ENCODE measurements around the gene ASAP2.
"Not testable (repeated sequence)": the region's sequence is repeated elsewhere in the genome, so short reads cannot be mapped to it uniquely, and the experiment has no call there.

The ASAP2 gene

GRCh38 chr2:9212661-9213411, 6.2 kb downstream of the ASAP2 start:
- DNase-seq: no peak

DNA sequence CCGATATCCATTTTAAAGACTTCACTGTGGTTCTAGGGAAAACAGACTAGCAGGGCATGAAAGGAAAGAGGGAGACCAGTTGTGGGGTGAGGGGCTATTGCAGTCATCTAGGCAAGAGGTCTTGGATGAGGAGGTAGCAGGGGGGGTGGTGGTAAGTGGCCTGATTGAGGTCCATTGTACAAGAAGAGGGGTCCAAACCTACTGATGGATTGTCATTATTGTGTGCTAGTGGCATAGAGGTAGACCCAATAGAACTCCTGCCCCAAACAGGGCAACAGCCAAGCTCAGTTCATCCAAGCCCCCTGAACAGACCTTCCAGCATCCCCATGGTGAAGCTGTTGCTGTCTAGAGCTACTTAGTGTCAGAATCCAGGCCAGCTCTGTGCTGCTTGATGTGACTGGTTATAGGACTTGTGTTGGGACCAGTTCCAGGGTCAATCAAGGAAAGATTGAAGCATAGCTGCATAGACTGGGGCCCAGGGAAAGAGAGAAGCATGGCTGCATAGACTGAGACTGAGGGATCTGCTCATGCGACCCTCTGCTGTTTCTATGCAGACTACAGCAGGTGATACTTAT, 7.0 kb downstream of the ASAP2 start:
- no peak for DNase-seq

DNA sequence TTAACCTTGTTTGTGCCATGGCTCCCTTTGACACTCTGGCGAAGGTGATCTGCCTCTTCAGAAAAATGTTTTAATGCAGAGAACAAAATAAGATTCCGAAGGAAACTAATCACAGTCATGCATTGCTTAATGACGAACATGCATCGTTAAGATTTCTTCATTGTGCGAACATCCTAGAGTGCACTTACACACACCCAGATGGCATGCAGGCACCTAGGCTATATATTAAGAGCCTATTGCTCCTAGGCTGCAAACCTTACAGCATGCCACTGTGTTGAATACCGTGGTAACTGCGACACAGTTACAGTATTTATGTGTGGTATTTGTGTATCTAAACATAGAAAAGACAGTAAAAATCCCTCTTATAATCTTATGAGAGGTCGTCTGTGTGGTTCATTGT, 8.3 kb downstream of the ASAP2 start:
- no peak for DNase-seq

DNA sequence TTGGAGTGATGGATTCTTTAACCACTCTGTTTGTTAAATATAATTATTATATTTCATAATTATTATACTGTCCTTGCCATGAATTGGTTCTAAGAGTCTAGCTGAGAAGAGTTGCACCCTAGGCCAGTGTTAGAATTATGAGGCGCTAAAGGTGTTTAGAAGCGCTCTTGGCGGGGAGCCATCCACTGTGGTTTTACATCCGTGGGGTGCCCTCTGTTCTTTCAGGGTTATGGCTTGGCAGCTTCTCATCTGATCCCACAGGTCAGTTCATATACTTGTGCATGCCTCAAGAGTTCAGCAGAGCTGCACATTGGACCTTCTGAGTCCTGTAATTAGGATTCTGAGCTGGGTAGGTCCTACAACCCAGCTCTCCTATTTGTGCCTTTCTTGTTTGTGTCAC, 9.1 kb downstream of the ASAP2 start:
- DNase-seq: no peak

DNA sequence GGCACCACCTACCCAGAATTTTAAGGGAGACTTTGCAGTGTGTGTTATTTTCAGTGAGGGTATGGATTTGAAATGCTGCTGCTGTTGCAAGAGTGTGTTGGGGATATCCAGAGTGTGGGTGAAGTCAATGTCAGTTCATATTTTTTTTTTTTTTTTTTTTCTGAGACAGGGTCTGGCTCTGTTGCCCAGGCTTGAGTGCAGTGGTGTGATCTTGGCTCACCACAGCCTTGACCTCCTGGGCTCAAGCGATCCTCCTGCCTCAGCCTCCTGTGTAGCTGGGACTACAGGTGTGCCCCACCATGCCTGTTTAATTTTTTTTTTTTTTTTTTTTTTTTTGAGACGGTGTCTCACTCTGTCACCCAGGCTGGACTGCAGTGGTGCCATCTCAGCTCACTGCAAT, 9.5 kb downstream of the ASAP2 start:
- DNase-seq: not testable (repeated sequence)

DNA sequence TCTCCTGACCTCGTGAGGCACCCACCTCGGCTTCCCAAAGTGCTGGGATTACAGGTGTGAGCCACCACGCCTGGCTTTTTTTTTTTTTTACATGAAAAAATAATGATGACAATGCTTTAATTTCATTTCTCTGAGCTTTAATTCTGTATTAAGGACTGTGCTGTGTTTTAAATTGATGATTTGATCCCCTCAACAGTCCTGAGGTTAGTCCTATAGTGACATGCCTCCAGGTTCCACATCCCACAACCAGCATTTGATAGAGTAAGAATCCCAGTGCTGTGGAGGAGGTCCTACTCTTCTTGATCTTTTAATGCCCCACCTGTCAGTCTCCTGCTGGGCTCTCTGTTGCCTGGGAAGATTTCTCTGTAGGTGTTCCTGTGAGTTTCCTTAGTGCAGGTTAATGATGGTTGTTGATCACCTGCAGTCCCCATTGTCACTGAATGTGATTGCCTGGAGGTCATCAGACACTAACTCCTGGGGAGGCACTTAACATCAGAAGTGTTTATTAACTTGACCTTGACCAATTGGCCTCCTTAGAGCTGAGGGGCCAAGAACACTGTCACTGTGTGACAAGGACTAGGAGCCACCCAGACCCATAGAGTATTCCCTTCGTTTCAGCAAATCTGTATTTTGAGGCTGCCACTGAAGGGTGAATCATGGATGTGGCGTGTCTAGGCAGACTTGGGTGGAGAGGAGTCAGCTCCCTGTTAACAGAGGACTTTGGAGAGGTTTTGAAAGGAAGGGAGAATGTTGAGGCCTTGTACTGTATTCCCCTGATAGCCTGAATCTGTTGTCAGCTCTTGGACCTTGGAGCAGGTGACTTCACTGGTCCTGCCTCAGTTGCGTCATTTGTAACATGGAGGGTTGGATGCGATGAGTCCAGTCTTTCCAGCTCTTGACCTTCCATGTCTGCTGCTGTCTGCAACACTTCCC, 11.5 kb downstream of the ASAP2 start:
- DNase-seq: no peak

DNA sequence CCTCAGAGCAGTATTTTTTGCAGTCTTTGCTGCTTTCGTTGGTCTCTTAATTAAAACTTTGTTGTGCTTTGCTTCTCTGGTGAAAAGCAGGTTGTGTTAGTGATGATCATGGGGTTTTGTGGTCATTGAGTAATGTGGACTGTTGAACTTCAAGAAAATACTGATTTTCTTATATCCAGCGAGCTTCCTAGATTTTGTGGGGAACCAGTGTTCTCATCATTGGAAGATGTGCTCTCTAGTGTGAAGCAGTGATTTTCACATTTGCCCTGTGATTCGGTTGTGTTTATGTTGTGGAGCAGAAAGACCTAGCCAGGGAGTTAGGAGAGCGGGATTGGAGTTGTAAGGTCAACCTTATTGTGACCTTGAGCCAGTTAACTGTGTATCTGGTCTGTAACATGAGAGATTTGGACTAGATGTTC, 12.4 kb downstream of the ASAP2 start:
- no peak for DNase-seq

- no peak for DNase-seq
Measured at GRCh38 chr2:9220201-9220600, 13.6 kb downstream of the ASAP2 start.

DNA sequence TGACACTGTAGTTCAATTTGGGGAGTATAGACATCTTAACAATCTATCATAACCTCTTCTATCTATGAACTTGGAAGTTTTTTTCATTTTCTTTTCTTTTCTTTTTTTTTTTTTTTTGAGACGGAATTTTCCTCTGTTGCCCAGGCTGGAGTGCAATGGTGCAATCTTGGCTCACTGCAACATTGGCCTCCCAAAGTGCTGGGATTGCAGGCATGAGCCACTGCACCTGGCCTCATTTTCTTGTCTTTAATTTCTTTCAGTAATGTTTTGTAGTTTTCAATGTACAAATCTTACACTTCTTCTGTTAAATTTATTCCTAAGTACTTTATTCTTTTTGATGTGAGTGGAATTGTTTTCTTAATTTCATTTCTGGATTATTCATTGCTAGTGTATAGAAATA, 14.6 kb downstream of the ASAP2 start:
- DNase-seq: no peak

- no peak for DNase-seq
Measured at GRCh38 chr2:9222239-9222892, 15.8 kb downstream of the ASAP2 start.

DNA sequence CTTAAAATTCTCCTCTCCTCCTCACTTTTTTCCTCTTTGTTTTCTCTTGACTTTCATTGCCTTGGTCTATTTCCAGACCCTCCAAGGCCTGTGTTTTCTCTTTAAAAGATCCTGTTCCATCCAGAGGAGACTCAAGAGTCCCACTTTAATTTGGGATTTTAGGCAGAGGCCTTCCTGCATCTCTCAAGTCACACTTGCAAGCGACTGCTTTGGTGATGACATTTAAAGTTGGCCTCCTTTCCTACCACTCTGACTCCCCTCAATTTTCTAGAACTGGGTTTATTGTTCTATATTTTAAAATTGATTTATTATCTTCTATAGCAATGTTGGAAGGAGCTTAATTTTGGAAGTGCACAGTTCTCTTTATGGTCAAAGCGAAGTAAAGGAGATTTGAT, 16.3 kb downstream of the ASAP2 start:
- DNase-seq: no peak

DNA sequence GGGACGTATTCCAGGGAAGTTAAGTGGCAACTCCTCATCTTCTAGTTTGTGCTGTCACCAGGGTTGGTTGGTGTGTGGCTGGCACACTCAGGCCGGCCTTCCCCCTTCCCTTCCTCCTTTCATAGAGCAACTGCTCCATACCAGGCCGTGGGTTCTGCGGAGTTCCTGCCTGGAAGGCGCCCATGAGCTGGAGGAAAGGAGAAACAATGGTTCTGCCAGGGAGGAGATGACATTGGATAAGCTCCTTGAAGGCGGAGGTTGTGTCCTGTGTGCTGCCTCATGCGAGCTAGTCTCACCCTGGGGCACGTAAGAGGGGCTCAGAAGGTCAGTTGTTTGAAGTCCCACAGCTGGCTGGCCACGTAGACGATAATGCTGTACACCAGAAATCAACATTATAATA, 19.2 kb downstream of the ASAP2 start:
- DNase-seq: no peak

GRCh38 chr2:9226458-9227380, 20.1 kb downstream of the ASAP2 start:
- DNase-seq: no peak

DNA sequence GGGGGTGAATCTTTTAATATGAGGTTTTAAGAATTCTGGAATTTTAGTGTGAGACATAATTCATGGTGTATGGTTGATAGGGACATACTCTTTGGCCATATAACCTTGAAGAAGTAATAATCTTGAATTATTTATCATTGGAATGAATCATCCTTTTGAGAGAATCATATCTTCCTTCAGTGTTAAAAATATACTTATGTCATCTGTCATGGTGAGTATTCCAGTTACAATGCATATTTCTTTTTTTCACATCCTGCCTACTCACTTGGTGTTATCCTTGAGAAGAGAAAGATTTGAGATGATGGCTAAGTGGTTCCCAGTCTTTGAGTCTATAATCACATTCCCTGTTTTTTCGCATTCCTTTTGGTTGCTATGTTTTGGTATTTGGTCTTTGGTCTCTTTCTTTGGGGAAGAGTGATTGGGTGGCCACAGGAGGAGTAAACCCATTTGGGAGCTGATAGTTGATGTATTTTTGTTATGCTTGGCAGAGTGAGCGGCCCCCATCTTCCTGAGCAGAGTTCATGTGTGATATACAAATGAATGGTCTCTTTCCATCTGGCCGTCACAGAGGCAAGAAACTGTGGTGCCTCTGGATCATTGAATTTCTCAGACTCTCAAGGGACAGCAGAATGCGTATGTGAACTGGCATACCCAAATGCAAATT, 21.6 kb downstream of the ASAP2 start:
- no peak for DNase-seq

DNA sequence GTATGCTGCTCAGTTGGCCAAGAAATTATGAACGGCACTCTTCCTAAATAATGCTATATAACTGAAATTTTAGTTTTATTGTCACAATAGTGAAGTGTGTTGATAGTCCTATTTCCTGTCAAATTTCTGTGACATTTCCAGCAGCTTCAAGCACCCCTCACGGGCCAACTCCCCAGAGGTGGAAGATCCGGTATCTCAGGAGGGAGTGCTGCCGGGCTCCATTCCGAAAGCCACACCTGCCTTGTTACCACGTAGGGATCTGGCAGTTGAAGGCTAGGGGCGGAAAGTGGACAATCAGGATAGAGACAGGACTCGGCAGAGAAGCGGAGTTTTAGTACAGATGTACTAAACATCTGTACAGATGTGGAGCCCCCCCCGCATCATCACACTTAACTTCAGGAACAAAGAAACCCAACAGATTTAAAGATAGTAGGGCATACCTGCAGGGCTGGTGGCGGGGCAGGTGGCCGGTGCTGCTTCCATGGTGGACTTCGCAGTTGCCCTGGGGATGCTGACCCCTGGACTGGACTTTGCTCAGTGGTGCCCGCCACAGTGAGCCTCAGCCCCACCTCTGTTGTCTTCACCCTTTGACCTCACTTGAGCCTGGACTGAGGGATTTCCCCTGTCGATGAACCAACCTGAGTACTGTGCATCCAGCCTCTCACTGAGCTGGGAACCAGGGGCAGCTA, 22.3 kb downstream of the ASAP2 start:
- no peak for DNase-seq

DNA sequence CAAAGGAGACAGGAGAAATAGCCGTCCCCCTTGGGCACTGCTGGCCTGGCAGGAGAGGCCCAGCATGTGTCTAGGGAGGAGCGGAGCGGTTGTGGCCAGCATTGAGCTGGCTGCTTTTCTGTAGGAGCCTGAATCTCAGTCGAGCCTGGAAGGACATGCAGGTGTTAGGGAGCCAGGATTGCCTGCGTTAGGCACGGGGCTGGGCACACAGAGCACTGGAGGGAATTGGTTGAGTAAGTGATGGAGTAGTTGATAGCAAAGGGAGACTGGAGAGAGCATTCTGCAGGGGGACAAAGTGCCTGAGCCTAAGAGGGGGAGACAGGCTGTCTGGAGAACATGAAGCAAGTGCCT, 22.8 kb downstream of the ASAP2 start:
- DNase-seq: no peak

GRCh38 chr2:9230051-9230802, 23.6 kb downstream of the ASAP2 start:
- DNase-seq: no peak

DNA sequence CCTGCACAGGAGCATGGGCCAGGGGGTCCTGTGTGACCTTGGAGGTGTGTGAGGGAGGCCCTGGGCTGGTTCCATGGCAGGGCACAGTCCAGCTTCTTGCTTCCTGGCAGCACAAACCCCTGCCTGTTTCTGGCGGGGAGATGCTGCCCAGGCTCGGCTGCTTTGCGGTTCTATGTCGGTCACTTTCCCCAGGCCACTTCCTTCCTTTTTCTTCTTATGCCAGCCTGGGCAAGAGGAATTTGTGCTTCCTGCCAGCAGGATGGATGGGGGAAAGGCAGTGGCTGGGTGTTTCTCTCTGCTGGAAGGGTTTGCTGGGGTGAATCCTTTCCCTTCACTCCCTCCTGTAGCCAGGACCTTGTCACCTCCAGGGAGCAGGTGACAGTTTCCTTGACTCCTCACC, 24.3 kb downstream of the ASAP2 start:
- no peak for DNase-seq

DNA sequence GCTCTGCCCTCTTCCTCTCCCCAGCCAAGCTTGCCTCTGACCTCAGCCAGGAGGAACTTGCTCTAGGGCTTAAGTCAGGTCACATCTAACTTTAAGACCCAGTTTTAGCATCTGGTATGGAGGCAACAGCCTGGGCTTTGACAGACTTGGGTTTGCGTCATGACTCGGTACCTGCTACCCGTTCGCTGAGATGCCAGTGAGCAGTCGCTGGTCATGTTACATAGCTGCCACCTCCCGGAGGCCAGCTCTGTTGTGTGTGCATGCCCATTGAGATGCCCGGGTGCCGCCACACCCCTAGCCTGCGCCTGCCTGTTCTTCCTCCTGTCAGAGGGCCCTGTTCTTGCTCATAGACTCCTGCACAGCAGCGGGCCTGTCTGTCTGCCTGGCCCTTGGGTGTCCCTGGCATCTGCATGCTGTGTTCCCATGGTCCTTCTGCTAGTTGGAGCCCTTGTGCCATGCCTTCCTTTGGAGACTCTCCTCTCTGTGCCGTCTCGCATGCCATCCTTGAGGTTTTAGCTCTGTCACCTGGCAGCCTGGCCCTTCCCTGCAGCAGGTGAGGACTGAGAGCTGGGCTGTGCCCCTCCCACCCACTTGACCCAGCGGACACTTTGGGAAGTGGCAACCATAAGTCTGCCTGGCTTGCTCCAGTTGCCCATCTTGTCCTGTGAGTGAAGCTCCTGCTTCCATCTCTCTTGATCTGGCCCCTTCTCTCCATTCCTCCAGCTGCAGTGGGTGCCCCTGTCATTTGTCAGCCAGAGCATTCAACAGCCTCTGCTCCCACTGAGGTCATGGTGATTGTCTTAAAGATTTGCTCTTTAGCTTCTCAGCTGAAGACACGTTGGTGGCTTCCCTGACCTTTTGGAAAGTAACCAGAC, 24.9 kb downstream of the ASAP2 start:
- DNase-seq: no peak

- DNase-seq: no peak
Measured at GRCh38 chr2:9232166-9232479, 25.5 kb downstream of the ASAP2 start.
